Psoas muscle (tissue), 8 donors: ENCODE data around the gene IQCB1. TPM values are rescaled to one million over a fixed set of nuclear protein-coding genes. Genes with fewer than 3 reads are reported as not detected.
"Not testable (repeated sequence)": the region's sequence is repeated elsewhere in the genome, so short reads cannot be mapped to it uniquely, and the experiment has no call there.

Experiments used
- ATAC-seq, 4 donors: fragments of 200-7000 bp; cut with Tn5 transposase; one replicate each; pipeline ENCODE4 v1.9.1; 2020; ENCODE audit warnings: moderate library complexity in 3 of 4, mild to moderate bottlenecking in 2 of 4
- DNase-seq, 2 donors: peaks; one replicate each; pipeline ENCODE4 v3.0.0-alpha.2; 2020
- H3K27ac ChIP-seq: fragments of 200-600 bp; one replicate; pipeline ENCODE4 v1.8.0; 2022
- H3K27me3 ChIP-seq, 3 donors: fragments of 200-600 bp in 1 of 3; one replicate each; pipeline versions ENCODE4 v1.6.1 to v1.8.0; 2013 to 2022; ENCODE audit warnings: low read length in 2 of 3, mild to moderate bottlenecking in 2 of 3, moderate library complexity in 1 of 3; ENCODE audit not compliant: insufficient read depth in 3 of 3
- H3K36me3 ChIP-seq, 2 donors: fragments of 200-600 bp in 1 of 2; one replicate each; pipeline versions ENCODE4 v1.6.1 to v1.8.0; 2013 to 2022; ENCODE audit warnings: low read depth in 1 of 2, mild to moderate bottlenecking in 1 of 2, moderate library complexity in 1 of 2; ENCODE audit not compliant: insufficient read depth in 1 of 2
- H3K4me1 ChIP-seq: fragments of 200-600 bp; one replicate; pipeline ENCODE4 v1.8.0; 2022
- H3K4me3 ChIP-seq: fragments of 200-600 bp; one replicate; pipeline ENCODE4 v1.8.0; 2022; ENCODE audit warnings: mild to moderate bottlenecking
- H3K9me3 ChIP-seq: fragments of 200-600 bp; one replicate; pipeline ENCODE4 v1.8.0; 2022
- WGBS, 3 donors: extraction: QIAGEN DNeasy Blood & Tissue Kit; methylation state at CpG; one replicate each; pipeline versions ENCODE4 v1.1.6 to v1.1.7; 2013; 5-methylcytosine and 5-hydroxymethylcytosine counted together
- intact Hi-C, 2 donors: fragments of 100-400 bp; cut with DNase I; formaldehyde crosslinking; loops; one replicate each; pipeline versions ENCODE4 v1.11.0 to v1.14.2; 2022
- polyA plus RNA-seq, 3 donors: library from polyadenylated mRNA; stranded (reverse); fragments of 200-250 nt; gene quantifications; one replicate each; pipeline ENCODE4 v1.2.3, GENCODE V29; 2013
- total RNA-seq, 4 donors: library from RNA; stranded (reverse); fragmentation: NEBNext Ultra II Directional in 2 of 4; extraction: Animal tissue kit (Norgen Biotek cat#: 25700) in 2 of 4; gene quantifications; one replicate each; pipeline versions ENCODE4 v1.2.1 to v1.2.4, GENCODE V29; 2021 to 2023
- TF ChIP-seq, protein P1 (sequence below): fragments of 200-600 bp; IDR thresholded peaks from one replicate; pipeline ENCODE4 v1.8.0; 2022; ENCODE audit warnings: antibody characterized with exemption
- donor health status: healthy with polysubstance abuse.
- donor health status: DM: no; HTN: no; CAD: no; lungs with moderate emphysema.
- donor health status: Bipolar disorder and iron deficiency.
- donor health status: healthy.
- donor health status: DM: yes; HTN: yes; CAD: no.
- donor health status: DM: no; HTN: no; CAD: no.
- donor health status: DM: no; HTN: no; CAD: no.
- donor health status: DM: yes; HTN: yes; CAD: no.

IQCB1 gene
- total and polyA plus RNA-seq, 7 donors, result 5.7 to 10.1 (median 6.9) TPM

GRCh38 chr3:121747976-121748375 is 86.9 kb downstream of the IQCB1 start:
- Histone ChIP-seq H3K27ac (no peak overlapping the region), H3K27me3 (no peaks in the 10 kb centered on the region), H3K9me3 (no peaks in the 10 kb centered on the region), H3K4me1 (peaks cover 22% of the 10 kb centered on the region), H3K36me3 (peaks cover 0 to 2% of the 10 kb centered on the region in 2 donors), H3K4me3 (peak overlapping the region; percentile 97)
- TF ChIP-seq, protein P1, sequence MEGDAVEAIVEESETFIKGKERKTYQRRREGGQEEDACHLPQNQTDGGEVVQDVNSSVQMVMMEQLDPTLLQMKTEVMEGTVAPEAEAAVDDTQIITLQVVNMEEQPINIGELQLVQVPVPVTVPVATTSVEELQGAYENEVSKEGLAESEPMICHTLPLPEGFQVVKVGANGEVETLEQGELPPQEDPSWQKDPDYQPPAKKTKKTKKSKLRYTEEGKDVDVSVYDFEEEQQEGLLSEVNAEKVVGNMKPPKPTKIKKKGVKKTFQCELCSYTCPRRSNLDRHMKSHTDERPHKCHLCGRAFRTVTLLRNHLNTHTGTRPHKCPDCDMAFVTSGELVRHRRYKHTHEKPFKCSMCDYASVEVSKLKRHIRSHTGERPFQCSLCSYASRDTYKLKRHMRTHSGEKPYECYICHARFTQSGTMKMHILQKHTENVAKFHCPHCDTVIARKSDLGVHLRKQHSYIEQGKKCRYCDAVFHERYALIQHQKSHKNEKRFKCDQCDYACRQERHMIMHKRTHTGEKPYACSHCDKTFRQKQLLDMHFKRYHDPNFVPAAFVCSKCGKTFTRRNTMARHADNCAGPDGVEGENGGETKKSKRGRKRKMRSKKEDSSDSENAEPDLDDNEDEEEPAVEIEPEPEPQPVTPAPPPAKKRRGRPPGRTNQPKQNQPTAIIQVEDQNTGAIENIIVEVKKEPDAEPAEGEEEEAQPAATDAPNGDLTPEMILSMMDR, result no peak
- no peak for DNase-seq
- WGBS, 3 donors, result 32 to 38% (median 33%) methylated on average over 3 of the region's 3 CpGs
- intact Hi-C loops, result no loop called here
- ATAC-seq, result no peak

GRCh38 chr3:121743106-121743505 is 91.8 kb downstream of the IQCB1 start:
- H3K9me3 ChIP-seq, ATAC-seq, H3K27me3 ChIP-seq, H3K36me3 ChIP-seq, intact Hi-C loops, H3K27ac ChIP-seq, DNase-seq, H3K4me3 ChIP-seq: not testable (repeated sequence)
- H3K4me1 ChIP-seq, result peaks cover 16% of the 10 kb centered on the region
- WGBS, 3 donors, result 98 to 100% (median 99%) methylated on average over 2 of the region's 2 CpGs

DNA sequence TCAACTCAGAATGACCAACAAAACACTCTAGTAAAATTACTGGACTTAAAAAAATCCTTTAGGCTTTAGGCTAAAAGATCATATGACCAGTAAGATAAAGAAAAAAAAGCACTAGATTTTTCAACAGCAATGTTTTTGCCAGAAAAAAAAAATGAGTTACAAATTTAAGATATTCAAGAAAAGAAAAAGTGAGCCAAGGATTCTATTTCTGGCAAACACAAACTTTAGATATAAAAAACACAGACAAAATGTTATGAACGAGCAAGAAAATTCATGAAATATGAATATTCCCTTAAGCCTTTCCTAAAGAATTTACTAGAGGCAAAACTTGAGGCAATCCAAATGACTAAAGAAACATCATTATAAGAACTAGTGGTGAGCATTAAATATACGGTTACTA is 94.0 kb downstream of the IQCB1 start:
- Histone ChIP-seq H3K27ac (no peak overlapping the region), H3K4me1 (peaks cover 8% of the 10 kb centered on the region), H3K9me3 (peaks cover 4% of the 10 kb centered on the region), H3K27me3 (no peaks in the 10 kb centered on the region), H3K4me3 (no peak overlapping the region), H3K36me3 (peaks cover 0 to 3% of the 10 kb centered on the region in 2 donors)
- intact Hi-C loops, result no loop called here
- ATAC-seq, result no peak
- TF ChIP-seq, protein P1, result no peak
- WGBS, 3 donors, result 61 to 68% (median 65%) methylated on average over 2 of the region's 2 CpGs
- DNase-seq, result no peak

DNA sequence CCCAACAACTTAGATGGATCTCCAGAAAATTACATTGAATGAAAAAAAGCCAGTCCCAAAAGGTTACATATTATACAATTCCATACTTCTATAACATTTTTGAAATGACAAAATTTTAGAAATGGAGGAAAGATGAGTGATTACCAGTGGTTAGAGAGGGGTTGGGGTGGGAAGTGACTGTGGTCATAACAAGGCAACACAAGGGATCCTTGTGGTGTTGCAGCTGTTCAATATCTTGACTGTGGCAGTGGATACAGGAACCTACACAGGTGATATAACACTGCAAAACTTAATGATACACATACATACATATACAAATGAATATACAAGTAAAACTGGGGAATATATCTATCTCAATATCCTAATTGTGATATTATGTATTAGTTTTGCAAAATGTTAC is 95.0 kb downstream of the IQCB1 start:
- intact Hi-C loops, result no loop called here
- peaks cover 4% of the 10 kb centered on the region for H3K9me3 ChIP-seq
- TF ChIP-seq, protein P1, result no peak
- H3K27ac ChIP-seq, result no peak overlapping the region
- no peaks in the 10 kb centered on the region for H3K27me3 ChIP-seq
- H3K4me1 ChIP-seq, result peaks cover 5% of the 10 kb centered on the region
- DNase-seq (no peak), ATAC-seq (no peak)
- no peak overlapping the region for H3K4me3 ChIP-seq
- H3K36me3 ChIP-seq, result peaks cover 0 to 3% of the 10 kb centered on the region in 2 donors

DNA sequence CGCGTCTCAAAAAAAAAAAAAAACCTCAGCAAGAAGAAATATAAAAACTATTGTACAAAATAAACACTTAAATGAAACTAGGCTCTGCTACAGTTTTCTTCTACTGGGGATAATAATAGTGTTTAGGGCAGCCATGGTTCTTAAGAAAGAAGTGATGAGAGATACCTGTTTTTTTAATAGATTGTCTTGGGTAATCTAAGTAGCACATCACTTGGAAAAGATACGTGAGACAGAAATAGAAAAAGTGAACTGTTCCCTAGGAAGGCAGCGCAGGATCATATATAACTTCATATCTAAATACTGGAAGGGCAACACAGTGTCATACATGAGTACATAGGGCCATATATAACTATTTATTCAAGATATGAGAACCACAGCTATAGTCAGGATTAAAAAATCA is 97.2 kb downstream of the IQCB1 start:
- peak in 3 of 4 donors; percentile 69 to 73 (median 73) for ATAC-seq
- H3K4me1 ChIP-seq, result peaks cover 5% of the 10 kb centered on the region

More for the DNA sequence above, 97.2 kb downstream of the IQCB1 start:
- no peaks in the 10 kb centered on the region for H3K27me3 ChIP-seq
- no peak for DNase-seq
- intact Hi-C loops, result no loop called here
- TF ChIP-seq, protein P1, result no peak
- no peaks in the 10 kb centered on the region for H3K36me3 ChIP-seq
- no peak overlapping the region for H3K4me3 ChIP-seq
- no peak overlapping the region for H3K27ac ChIP-seq
- 72 to 90% (median 81%) methylated on average over 4 of the region's 4 CpGs for WGBS, 3 donors
- H3K9me3 ChIP-seq, result peaks cover 4% of the 10 kb centered on the region
